HL-60 (cell line): ENCODE data around the gene TAS2R43.

ENCODE experiments used
- CTCF ChIP-seq: IDR thresholded peaks from one replicate; pipeline ENCODE4 v1.5.1; 2011; ENCODE audit warnings: low read length, control low read depth, inconsistent platforms; ENCODE audit not compliant: insufficient read depth
- GABPA ChIP-seq: IDR thresholded peaks from 2 replicates; pipeline ENCODE4 v1.6.1; 2012; ENCODE audit warnings: low read depth
- POLR2AphosphoS5 ChIP-seq: IDR thresholded peaks from 2 replicates; pipeline ENCODE4 v1.6.1; 2012; ENCODE audit warnings: low read depth
- REST ChIP-seq: IDR thresholded peaks from 2 replicates; pipeline ENCODE4 v1.6.1; 2012; ENCODE audit warnings: low read depth; ENCODE audit not compliant: insufficient replicate concordance
- SPI1 ChIP-seq: IDR thresholded peaks from 2 replicates; pipeline ENCODE4 v1.6.1; 2012; ENCODE audit warnings: low read depth, mild to moderate bottlenecking, borderline replicate concordance

GRCh38 chr12:11071414-11071813, 20.7 kb downstream of the TAS2R43 start:
- TF ChIP-seq CTCF (no peak), POLR2AphosphoS5 (no peak), SPI1 (no peak), REST (no peak), GABPA (no peak)
